HG03354 (cell line): ENCODE measurements around the gene EXOC6B.

ENCODE experiments used
- ATAC-seq: cut with Tn5 transposase; IDR thresholded peaks from one replicate; pipeline ENCODE4 v1.9.1; 2021; ENCODE audit warnings: mild to moderate bottlenecking; ENCODE audit not compliant: unreplicated experiment, poor library complexity, severe bottlenecking

Gene EXOC6B

GRCh38 chr2:72173640-72174321 is 652.1 kb downstream of the EXOC6B start:
- ATAC-seq: no peak

GRCh38 chr2:72172478-72172877 is 653.4 kb downstream of the EXOC6B start:
- no peak for ATAC-seq

GRCh38 chr2:72166279-72166678 is 659.6 kb downstream of the EXOC6B start:
- no peak for ATAC-seq

- ATAC-seq: no peak
Measured at GRCh38 chr2:72165792-72166191, 660.0 kb downstream of the EXOC6B start.

GRCh38 chr2:72162574-72162973 is 663.3 kb downstream of the EXOC6B start:
- ATAC-seq: no peak

GRCh38 chr2:72159211-72159993 is 666.4 kb downstream of the EXOC6B start:
- ATAC-seq: no peak

- ATAC-seq: no peak
Measured at GRCh38 chr2:72157871-72158771, 667.7 kb downstream of the EXOC6B start.

GRCh38 chr2:72156872-72157271 is 669.0 kb downstream of the EXOC6B start:
- no peak for ATAC-seq

- ATAC-seq: no peak
Measured at GRCh38 chr2:72155737-72156136, 670.1 kb downstream of the EXOC6B start.

- no peak for ATAC-seq
Measured at GRCh38 chr2:72155151-72155550, 670.7 kb downstream of the EXOC6B start.

GRCh38 chr2:72154386-72154975 is 671.4 kb downstream of the EXOC6B start:
- no peak for ATAC-seq

- no peak for ATAC-seq
Measured at GRCh38 chr2:72153924-72154323, 671.9 kb downstream of the EXOC6B start.

GRCh38 chr2:72153026-72153791 is 672.6 kb downstream of the EXOC6B start:
- ATAC-seq: no peak

- no peak for ATAC-seq
Measured at GRCh38 chr2:72150861-72151356, 674.9 kb downstream of the EXOC6B start.

- peak; percentile 85 for ATAC-seq
Measured at GRCh38 chr2:72150157-72150860, 675.5 kb downstream of the EXOC6B start.

GRCh38 chr2:72149556-72150156 is 676.2 kb downstream of the EXOC6B start:
- no peak for ATAC-seq

- ATAC-seq: no peak
Measured at GRCh38 chr2:72148837-72149555, 676.8 kb downstream of the EXOC6B start.
